ENCODE measurements around the gene RTL9. TPM values are rescaled to one million over a fixed set of nuclear protein-coding genes. Genes with fewer than 3 reads are reported as not detected.

Gene RTL9
- total RNA-seq: 0.17 and 0.29 TPM in 2 replicates

DNA sequence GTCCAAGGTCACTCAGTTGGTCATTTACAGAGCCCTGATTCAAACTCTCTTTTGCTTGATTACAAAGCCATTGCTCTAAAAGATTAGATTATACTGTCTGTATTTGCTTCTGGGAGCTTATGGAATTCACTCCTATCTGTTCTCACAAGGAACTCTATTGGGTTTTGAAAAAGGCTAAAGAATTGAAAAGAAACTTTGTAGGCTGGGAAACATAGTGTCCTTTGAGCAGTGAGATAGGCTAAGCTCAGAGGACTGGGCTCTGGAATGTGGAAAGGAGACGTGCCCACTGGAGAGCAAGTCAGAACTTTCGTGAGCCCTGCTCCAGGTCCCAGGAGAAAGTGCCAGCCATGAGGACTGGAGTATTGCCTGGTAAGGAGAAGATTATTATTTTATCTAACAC lies at the start of gene RTL9:
Gene RTL9, plus strand, starts transcription at position 301 of the 400 bp plus-strand sequence. CDS start 91,770 bp downstream, outside the sequence.

DNA sequence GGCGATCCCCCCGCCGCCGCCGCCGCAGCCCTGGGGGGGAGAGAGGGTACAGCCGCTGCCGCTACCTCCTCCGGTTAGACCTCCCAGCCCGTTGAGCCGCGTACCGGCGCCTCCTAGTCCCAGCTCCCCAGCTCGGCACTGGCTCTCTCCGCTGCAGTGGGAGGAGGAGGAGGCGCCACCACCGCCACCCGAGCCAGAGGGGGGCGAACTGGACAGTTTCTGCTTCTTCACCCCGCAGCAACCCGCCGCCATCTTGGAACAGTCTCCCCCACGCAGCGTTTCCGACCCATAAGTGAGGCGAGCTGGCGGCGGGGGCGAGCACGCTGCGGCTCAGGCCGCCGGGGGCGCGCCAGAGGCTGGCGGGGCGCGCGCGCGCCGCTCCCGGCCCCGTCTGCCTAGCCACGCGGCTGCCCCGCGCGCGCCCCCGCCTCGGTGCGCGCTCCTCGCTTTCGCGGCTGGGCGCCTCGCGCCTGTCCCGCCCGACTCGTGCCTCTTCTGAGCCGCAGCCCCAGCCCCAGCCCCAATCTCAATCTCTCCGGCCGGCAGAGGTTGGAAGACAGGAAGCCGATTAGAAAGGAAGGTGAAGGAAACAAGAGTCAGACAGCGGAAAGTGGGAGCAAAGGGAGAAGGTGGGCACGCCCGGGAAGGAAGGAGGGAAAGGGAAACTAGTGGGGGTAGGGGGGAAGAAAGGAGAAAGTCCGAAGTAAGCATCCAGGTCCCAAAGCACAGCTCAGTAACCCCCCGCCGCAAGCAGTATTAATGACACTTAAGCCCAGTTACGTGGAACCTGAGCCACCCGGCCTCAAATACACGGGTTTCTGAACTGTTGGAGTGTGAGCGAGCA lies 40.6 kb upstream of the RTL9 start, which contains the start of gene AMMECR1:
Gene AMMECR1, minus strand, starts transcription at position 266 of the 844 bp plus-strand sequence. Its CDS starts 14 bp downstream, at position 252.

Other genes with a start within 250 kb of the RTL9 start
- 10.4 and 15.3 TPM in 2 replicates for gene AMMECR1, start 40.8 kb upstream of the RTL9 start, total RNA-seq